ENCODE measurements around the gene LRIG1.
A peak's percentile ranks its signal among the peaks of the same experiment; 100 is the strongest.

LRIG1 gene

GRCh38 chr3:66488492-66488891 lies 12.3 kb downstream of the LRIG1 start:
- DNase-seq, result no peak

- DNase-seq, result no peak
Observed at GRCh38 chr3:66487465-66487864, 13.4 kb downstream of the LRIG1 start.

GRCh38 chr3:66486646-66487045 lies 14.2 kb downstream of the LRIG1 start:
- DNase-seq, result no peak

GRCh38 chr3:66486202-66486601 lies 14.6 kb downstream of the LRIG1 start:
- DNase-seq, result no peak

GRCh38 chr3:66485291-66485968 lies 15.4 kb downstream of the LRIG1 start:
- DNase-seq, result peak in 1 of 14 donors; percentile 88

- peak in 1 of 14 donors; percentile 60 for DNase-seq
Observed at GRCh38 chr3:66484106-66484844, 16.5 kb downstream of the LRIG1 start.

GRCh38 chr3:66483409-66483906 lies 17.4 kb downstream of the LRIG1 start:
- DNase-seq, result peak in 10 of 14 donors; percentile 63 to 90 (median 73)

- peak; percentile 24 to 93 (median 86) for DNase-seq
Observed at GRCh38 chr3:66483006-66483405, 17.8 kb downstream of the LRIG1 start.

GRCh38 chr3:66482018-66482404 lies 18.8 kb downstream of the LRIG1 start:
- DNase-seq, result peak in 7 of 14 donors; percentile 21 to 47 (median 29)

GRCh38 chr3:66481071-66482017 lies 19.5 kb downstream of the LRIG1 start:
- no peak for DNase-seq

GRCh38 chr3:66480666-66481065 lies 20.2 kb downstream of the LRIG1 start:
- no peak for DNase-seq

- no peak for DNase-seq
Observed at GRCh38 chr3:66479532-66479947, 21.3 kb downstream of the LRIG1 start.

GRCh38 chr3:66478960-66479359 lies 21.9 kb downstream of the LRIG1 start:
- no peak for DNase-seq

- no peak for DNase-seq
Observed at GRCh38 chr3:66477856-66478255, 23.0 kb downstream of the LRIG1 start.

- DNase-seq, result no peak
Observed at GRCh38 chr3:66476852-66477381, 23.9 kb downstream of the LRIG1 start.

- no peak for DNase-seq
Observed at GRCh38 chr3:66475386-66476020, 25.3 kb downstream of the LRIG1 start.

GRCh38 chr3:66473692-66474091 lies 27.1 kb downstream of the LRIG1 start:
- DNase-seq, result no peak

GRCh38 chr3:66473181-66473580 lies 27.6 kb downstream of the LRIG1 start:
- DNase-seq, result no peak

- DNase-seq, result no peak
Observed at GRCh38 chr3:66472313-66473134, 28.3 kb downstream of the LRIG1 start.

GRCh38 chr3:66470956-66471686 lies 29.7 kb downstream of the LRIG1 start:
- no peak for DNase-seq

Measured in C1 segment of cervical spinal cord (tissue), 14 donors.